A549 (cell line): ENCODE measurements around the gene MRPL45.

ENCODE experiments used
- CBX8 ChIP-seq: fragments of 200-600 bp; sonication (generic); IDR thresholded peaks from 2 replicates; pipeline ENCODE4 v1.6.1; 2016
- CEBPB ChIP-seq, 2 experiments: fragments of >200 bp in 1 of 2; sonication (Bioruptor Twin) in 1 of 2; formaldehyde crosslinking in 1 of 2; IDR thresholded peaks; 2 replicates each; pipeline ENCODE4 v1.6.1; 2012 to 2016
- CTCF ChIP-seq: fragments of >200 bp; sonication (Bioruptor Twin); formaldehyde crosslinking; IDR thresholded peaks from 3 replicates; pipeline ENCODE4 v1.5.1; 2016
- EP300 ChIP-seq, 2 experiments: fragments of >200 bp; sonication (Bioruptor Twin); formaldehyde crosslinking; IDR thresholded peaks; 2 replicates in 1 of 2; 3 replicates in 1 of 2; pipeline ENCODE4 v1.6.1; 2016 to 2017
- HOXA7 ChIP-seq: fragments of 250-450 bp; sonication (Bioruptor Pico); IDR thresholded peaks from 2 replicates; pipeline ENCODE4 v1.5.0; 2020; ENCODE audit warnings: mild to moderate bottlenecking, moderate library complexity
- MAFK ChIP-seq: fragments of 450-650 bp; IDR thresholded peaks from 2 replicates; pipeline ENCODE4 v1.6.1; 2014; ENCODE audit not compliant: partially characterized antibody
- MAZ ChIP-seq: fragments of 150-350 bp; IDR thresholded peaks from 2 replicates; pipeline ENCODE4 v1.6.1; 2014; ENCODE audit warnings: antibody characterized with exemption, low read depth, low read length, borderline replicate concordance
- POLR2A ChIP-seq: IDR thresholded peaks from 2 replicates; pipeline ENCODE4 v1.6.1; 2012; ENCODE audit warnings: mild to moderate bottlenecking, low read length
- POLR2AphosphoS2 ChIP-seq: conservative IDR thresholded peaks from 2 replicates; pipeline ENCODE4 v1.6.1; 2012; ENCODE audit warnings: low read length, improper control_type of control experiment, inconsistent platforms
- RAD21 ChIP-seq, 2 experiments: fragments of >200 bp in 1 of 2; sonication (Bioruptor Twin) in 1 of 2; formaldehyde crosslinking in 1 of 2; IDR thresholded peaks in 1 of 2; conservative IDR thresholded peaks in 1 of 2; 2 replicates in 1 of 2; 3 replicates in 1 of 2; pipeline ENCODE4 v1.6.1; 2012 to 2018; ENCODE audit warnings: inconsistent platforms in 1 of 2
- RCOR1 ChIP-seq: fragments of 150-350 bp; IDR thresholded peaks from 2 replicates; pipeline ENCODE4 v1.6.1; 2014; ENCODE audit warnings: antibody characterized with exemption, low read length, low read depth
- REST ChIP-seq: fragments of 200-600 bp; sonication (generic); IDR thresholded peaks from 2 replicates; pipeline ENCODE4 v1.6.1; 2016; ENCODE audit warnings: antibody characterized with exemption, mild to moderate bottlenecking, moderate library complexity
- TP53 ChIP-seq: fragments of 250-450 bp; sonication (Bioruptor Pico); IDR thresholded peaks from 2 replicates; pipeline ENCODE4 v1.5.0; 2021; ENCODE audit warnings: mild to moderate bottlenecking, moderate library complexity
- USF2 ChIP-seq: fragments of 450-650 bp; IDR thresholded peaks from 2 replicates; pipeline ENCODE4 v1.6.1; 2014; ENCODE audit warnings: antibody characterized with exemption

GRCh38 chr17:38341035-38341721 is 44.2 kb downstream of the MRPL45 start:
- TF ChIP-seq CEBPB (IDR thresholded peaks at IDR 0.05) (no peak), CTCF (no peak), EP300 (IDR thresholded peaks at IDR 0.05) (no peak), CBX8 (no peak), REST (no peak), POLR2A (no peak), MAZ (no peak), POLR2AphosphoS2 (no peak), MAFK (no peak), HOXA7 (CRISPR knock-in tag) (no peak), RAD21 (conservative IDR thresholded peaks at IDR 0.05 in 1 of 2, IDR thresholded peaks at IDR 0.05 in 1 of 2) (no peak), TP53 (no peak), RCOR1 (no peak), USF2 (no peak)
